ENCODE data around the gene CABLES1.
A peak's percentile ranks its signal among the peaks of the same experiment; 100 is the strongest.

DNA sequence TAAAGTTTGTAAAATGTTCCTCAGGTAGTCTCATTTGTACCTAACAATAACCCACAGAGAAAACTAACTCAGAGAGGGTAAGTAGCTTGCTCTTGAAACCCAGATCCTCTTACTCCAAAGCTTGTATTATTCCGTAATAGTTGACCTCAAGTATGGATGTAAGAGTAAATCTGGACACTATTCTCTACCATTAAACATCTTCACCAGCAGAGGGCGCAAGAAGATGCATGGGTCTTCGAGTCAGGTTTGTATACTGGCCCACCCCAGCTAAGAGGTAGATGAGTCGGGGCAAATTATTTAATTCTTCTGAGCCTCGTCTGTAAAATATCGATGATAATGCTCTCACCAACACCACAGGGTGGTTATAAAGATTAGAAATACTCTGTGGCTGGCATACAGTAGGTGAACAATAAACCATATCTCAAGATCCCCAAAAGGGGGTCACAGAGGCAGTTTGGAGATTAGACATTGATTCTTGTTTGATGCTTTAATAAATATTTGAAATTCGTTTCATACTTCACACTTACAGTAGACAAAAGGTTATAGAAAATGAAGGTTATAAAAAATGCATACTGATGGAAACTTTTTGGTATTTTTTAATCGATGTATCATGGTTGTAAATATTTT lies 3.5 kb upstream of the CABLES1 start:
- TF ChIP-seq EZH2phosphoT487 (IDR thresholded peaks at IDR 0.05; ENCODE audit: low read depth, severe bottlenecking, unreplicated experiment) (no peak), CTCF (IDR thresholded peaks at IDR 0.05; ENCODE audit: poor library complexity) (peak; percentile 76), EZH2 (IDR thresholded peaks at IDR 0.05; ENCODE audit: borderline replicate concordance) (no peak)
